ENCODE data around the gene CNTN5. TPM values are rescaled to one million over a fixed set of nuclear protein-coding genes. Genes with fewer than 3 reads are reported as not detected.

Gene CNTN5
- total RNA-seq, 2 experiments from 2014 or later = not detected

GRCh38 chr11:100296051-100296679 lies 1275.4 kb downstream of the CNTN5 start:
- Mint-ChIP-seq H3K4me3 (no peak overlapping the region), H3K27ac (no peak overlapping the region), H3K36me3 (ENCODE audit: low read depth) (no peaks in the 10 kb centered on the region), H3K27me3 (no peaks in the 10 kb centered on the region), H3K4me1 (ENCODE audit: low read depth) (no peaks in the 10 kb centered on the region), H3K9me3 (peaks cover 5% of the 10 kb centered on the region)
- DNase-seq (no peak), ATAC-seq (ENCODE audit: poor library complexity) (no peak)
- TF ChIP-seq, protein P1, sequence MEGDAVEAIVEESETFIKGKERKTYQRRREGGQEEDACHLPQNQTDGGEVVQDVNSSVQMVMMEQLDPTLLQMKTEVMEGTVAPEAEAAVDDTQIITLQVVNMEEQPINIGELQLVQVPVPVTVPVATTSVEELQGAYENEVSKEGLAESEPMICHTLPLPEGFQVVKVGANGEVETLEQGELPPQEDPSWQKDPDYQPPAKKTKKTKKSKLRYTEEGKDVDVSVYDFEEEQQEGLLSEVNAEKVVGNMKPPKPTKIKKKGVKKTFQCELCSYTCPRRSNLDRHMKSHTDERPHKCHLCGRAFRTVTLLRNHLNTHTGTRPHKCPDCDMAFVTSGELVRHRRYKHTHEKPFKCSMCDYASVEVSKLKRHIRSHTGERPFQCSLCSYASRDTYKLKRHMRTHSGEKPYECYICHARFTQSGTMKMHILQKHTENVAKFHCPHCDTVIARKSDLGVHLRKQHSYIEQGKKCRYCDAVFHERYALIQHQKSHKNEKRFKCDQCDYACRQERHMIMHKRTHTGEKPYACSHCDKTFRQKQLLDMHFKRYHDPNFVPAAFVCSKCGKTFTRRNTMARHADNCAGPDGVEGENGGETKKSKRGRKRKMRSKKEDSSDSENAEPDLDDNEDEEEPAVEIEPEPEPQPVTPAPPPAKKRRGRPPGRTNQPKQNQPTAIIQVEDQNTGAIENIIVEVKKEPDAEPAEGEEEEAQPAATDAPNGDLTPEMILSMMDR (IDR thresholded peaks at IDR 0.05) = no peak
- no peaks in the 10 kb centered on the region for H3K27me3 ChIP-seq (ENCODE audit: control insufficient read depth in 1 of 2, insufficient read depth in 2 of 2, low read length in 2 of 2)
- H3K4me3 ChIP-seq (ENCODE audit: low read length) = no peak overlapping the region
- H3K4me1 ChIP-seq (ENCODE audit: insufficient read depth, low read length) = no peaks in the 10 kb centered on the region
- H3K9me3 ChIP-seq (ENCODE audit: control insufficient read depth in 1 of 2, insufficient read depth in 1 of 2, low read length in 2 of 2) = no peaks in the 10 kb centered on the region
- CTCF ChIA-PET = no interaction called here
- POLR2A ChIA-PET = no interaction called here
- no peak overlapping the region for H3K27ac ChIP-seq (ENCODE audit: low read depth in 1 of 2, low read length in 2 of 2)
- H3K36me3 ChIP-seq (ENCODE audit: insufficient read depth, low read length) = no peaks in the 10 kb centered on the region
- intact Hi-C loops (cut with DNase I, micrococcal nuclease) = no loop called here

DNA sequence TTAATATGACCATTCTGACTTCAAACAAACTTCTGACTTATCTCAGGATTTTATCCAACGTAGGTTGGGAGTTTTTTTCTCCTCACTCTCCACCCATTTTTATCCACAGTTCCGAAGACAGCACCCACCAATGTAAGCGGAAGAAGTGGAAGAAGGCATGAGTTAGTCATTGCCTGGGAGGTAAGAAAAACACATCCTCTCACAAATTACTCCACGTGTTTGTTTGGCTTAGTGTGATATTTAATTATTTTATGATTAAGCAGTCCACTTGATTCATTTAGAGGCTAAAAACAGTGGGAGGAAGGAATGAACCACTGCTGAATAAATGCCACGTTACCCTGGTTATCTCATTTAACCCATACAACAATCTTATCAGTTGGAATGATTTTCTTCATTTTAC lies 1276.8 kb downstream of the CNTN5 start:
- Histone ChIP-seq H3K27ac (ENCODE audit: low read depth in 1 of 2, low read length in 2 of 2) (no peak overlapping the region), H3K4me3 (ENCODE audit: low read length) (no peak overlapping the region), H3K9me3 (ENCODE audit: control insufficient read depth in 1 of 2, insufficient read depth in 1 of 2, low read length in 2 of 2) (no peaks in the 10 kb centered on the region), H3K27me3 (ENCODE audit: control insufficient read depth in 1 of 2, insufficient read depth in 2 of 2, low read length in 2 of 2) (no peaks in the 10 kb centered on the region), H3K36me3 (ENCODE audit: insufficient read depth, low read length) (no peaks in the 10 kb centered on the region), H3K4me1 (ENCODE audit: insufficient read depth, low read length) (no peaks in the 10 kb centered on the region)
- Mint-ChIP-seq H3K36me3 (ENCODE audit: low read depth) (no peaks in the 10 kb centered on the region), H3K4me3 (no peak overlapping the region), H3K9me3 (peaks cover 3% of the 10 kb centered on the region), H3K4me1 (ENCODE audit: low read depth) (no peaks in the 10 kb centered on the region), H3K27me3 (no peaks in the 10 kb centered on the region), H3K27ac (no peak overlapping the region)
- ATAC-seq (ENCODE audit: poor library complexity) = no peak
- ChIA-PET POLR2A (no interaction called here), CTCF (no interaction called here)
- intact Hi-C loops (cut with DNase I, micrococcal nuclease) = no loop called here
- TF ChIP-seq, protein P1 (IDR thresholded peaks at IDR 0.05) = no peak
- DNase-seq = no peak

GRCh38 chr11:100302824-100303223 lies 1282.1 kb downstream of the CNTN5 start:
- Histone ChIP-seq H3K27me3 (ENCODE audit: control insufficient read depth in 1 of 2, insufficient read depth in 2 of 2, low read length in 2 of 2) (no peaks in the 10 kb centered on the region), H3K4me3 (ENCODE audit: low read length) (no peak overlapping the region), H3K9me3 (ENCODE audit: control insufficient read depth in 1 of 2, insufficient read depth in 1 of 2, low read length in 2 of 2) (no peaks in the 10 kb centered on the region), H3K4me1 (ENCODE audit: insufficient read depth, low read length) (no peaks in the 10 kb centered on the region), H3K36me3 (ENCODE audit: insufficient read depth, low read length) (no peaks in the 10 kb centered on the region), H3K27ac (ENCODE audit: low read depth in 1 of 2, low read length in 2 of 2) (no peak overlapping the region)
- ATAC-seq (ENCODE audit: poor library complexity) (no peak), DNase-seq (no peak)
- Mint-ChIP-seq H3K27me3 (no peaks in the 10 kb centered on the region), H3K4me1 (ENCODE audit: low read depth) (no peaks in the 10 kb centered on the region), H3K9me3 (peaks cover 3% of the 10 kb centered on the region), H3K36me3 (ENCODE audit: low read depth) (no peaks in the 10 kb centered on the region), H3K27ac (no peak overlapping the region), H3K4me3 (no peak overlapping the region)
- intact Hi-C loops (cut with DNase I, micrococcal nuclease) = no loop called here
- ChIA-PET CTCF (no interaction called here), POLR2A (no interaction called here)
- TF ChIP-seq, protein P1 (IDR thresholded peaks at IDR 0.05) = no peak

All from CD4-positive, alpha-beta T cell (primary cell).